HG03108 (cell line): ENCODE results near the gene SCD5.

Source experiments
- ATAC-seq: cut with Tn5 transposase; IDR thresholded peaks from one replicate; pipeline ENCODE4 v1.9.1; 2021; ENCODE audit warnings: moderate library complexity; ENCODE audit not compliant: unreplicated experiment

Gene SCD5

DNA sequence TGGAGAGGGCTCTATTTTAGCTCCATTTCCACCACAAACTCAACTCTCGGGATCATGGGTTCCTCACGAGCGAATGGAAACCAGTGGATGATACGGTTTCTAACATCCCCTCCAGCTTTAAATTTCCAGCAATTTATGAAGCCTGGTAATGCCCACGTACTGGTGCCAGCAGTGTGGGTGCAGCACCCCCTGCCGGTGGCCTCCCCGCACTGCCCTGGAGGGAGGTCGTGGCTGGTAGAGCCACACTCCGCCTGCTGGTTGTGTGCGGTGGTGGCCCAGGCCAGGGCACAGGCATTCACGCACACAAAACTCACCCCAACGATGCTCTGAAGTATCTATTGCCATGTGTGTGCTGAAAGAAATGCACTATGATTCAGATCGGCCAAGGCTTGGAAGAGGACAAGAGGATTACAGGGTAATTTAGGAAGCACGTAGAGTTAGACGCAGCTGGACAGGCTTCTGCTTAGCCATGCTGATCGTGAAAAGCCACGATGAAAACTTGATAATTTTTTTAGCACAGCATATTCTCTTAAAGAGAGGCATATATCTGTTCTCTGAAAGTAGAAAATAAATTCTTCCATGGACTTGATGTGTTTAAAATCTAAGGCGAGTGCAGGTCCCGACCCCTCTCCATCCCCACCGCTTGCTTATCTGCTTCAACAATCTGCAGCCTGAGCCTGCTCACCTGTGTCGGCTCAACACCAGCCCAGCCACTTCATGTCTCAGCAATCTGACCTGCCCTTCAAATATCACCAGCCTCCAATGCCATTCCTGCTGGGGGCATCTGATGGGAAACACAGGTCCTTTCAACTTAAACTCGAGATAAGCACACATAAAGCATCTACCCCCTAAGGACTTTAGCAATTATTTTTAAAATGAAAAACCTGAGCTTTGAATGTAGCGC, 59.1 kb downstream of the SCD5 start:
- peak; percentile 98 for ATAC-seq

DNA sequence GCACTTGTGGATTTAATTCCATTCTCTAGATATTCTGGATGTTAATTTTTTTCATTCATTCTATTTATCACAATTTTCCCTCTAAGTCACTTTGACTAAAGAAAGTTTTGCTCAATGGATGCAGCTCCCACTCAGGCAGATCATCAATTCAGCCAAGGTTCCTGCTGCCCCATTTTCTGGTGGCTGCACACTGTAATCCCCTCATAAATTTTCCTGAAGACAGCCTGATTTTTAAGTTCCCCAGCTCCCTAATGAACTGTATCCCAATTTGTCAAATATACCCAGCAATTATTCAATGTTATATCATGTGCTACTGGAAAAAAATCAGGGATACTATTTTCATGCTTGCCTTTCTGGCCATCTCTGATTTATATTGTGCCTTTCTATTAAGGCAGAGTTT, 61.2 kb downstream of the SCD5 start:
- no peak for ATAC-seq

DNA sequence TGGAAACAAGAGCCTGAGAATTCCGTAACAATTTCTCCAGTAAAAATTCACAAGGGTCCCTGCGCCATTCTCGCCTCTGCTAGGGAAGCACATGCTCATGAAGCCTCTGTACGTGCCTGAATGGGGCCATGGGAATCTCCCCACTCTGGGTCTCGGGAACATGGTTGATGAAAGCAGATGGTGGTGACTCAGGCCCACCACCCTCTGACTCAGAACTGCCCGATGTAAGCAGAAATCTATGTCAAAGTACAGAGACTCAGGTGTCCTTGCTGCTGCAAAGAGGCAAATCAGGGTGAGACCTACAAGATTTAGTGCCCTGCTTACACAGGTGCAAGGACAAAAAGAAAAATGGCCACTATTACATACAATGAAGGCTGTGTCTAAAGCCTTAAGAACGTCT, 65.0 kb downstream of the SCD5 start:
- no peak for ATAC-seq

DNA sequence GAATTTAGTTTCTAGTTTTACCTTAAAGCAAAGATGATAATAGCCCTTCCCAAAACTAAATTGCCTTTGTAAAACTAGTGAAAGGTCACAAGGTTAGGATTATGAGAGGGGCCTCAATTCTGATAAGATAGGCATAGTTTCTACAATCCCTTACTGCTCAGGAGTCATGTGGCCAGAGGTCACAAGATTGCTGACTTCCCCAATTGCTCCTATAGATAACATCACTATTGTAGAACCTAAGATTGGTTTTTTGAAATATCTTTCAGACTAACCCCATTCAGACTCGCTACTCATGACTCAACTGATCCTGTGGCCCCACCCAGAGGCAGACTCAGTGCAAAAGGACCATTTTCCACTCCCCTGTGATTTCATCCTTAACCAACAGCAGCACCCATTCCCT, 70.3 kb downstream of the SCD5 start:
- no peak for ATAC-seq

DNA sequence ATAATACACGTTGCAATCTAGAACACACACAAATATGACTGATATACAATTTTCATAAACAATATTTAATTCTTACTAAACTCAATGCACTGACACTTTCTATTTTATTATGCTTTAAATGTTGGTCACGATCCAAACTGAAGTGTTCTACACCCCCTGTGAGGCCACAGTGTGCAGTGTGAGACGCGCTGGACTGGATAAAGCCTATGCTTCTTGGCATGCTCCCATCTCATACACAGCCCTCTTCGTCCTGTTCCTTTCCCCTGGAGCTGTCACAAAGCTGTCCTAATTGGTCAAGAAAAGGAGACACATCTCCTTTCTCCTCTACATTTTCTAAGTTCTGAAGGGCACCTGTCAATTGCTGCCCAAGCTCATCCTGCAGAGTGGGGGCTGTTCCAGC, 72.0 kb downstream of the SCD5 start:
- no peak for ATAC-seq

DNA sequence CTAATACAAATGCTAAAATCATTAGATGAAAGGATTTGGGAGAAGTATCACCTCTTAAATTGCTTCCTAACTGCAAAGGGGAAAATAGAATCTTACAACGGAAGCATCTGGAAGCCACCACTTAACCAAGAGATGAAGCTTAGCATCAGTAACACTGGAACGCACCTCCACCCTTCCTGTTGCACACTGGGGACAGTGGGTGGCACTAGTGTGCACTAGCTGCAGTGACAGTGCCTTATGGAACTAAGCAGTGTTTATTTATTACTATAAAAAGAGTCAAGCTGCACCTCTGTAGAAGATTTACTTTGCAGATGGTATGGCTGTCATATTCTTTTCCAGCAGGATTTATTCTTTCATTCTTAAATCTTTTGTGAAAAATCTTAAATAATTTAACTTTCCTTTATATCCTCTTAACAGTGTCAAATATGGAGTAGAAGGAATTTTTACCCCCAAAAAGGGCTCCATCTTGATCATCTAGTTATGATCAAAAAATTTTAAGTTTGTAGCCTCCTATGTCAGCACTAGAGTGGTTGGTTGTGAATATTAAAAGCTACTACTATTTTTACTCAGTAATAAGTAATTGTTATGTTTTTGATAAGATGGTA, 76.7 kb downstream of the SCD5 start:
- no peak for ATAC-seq

DNA sequence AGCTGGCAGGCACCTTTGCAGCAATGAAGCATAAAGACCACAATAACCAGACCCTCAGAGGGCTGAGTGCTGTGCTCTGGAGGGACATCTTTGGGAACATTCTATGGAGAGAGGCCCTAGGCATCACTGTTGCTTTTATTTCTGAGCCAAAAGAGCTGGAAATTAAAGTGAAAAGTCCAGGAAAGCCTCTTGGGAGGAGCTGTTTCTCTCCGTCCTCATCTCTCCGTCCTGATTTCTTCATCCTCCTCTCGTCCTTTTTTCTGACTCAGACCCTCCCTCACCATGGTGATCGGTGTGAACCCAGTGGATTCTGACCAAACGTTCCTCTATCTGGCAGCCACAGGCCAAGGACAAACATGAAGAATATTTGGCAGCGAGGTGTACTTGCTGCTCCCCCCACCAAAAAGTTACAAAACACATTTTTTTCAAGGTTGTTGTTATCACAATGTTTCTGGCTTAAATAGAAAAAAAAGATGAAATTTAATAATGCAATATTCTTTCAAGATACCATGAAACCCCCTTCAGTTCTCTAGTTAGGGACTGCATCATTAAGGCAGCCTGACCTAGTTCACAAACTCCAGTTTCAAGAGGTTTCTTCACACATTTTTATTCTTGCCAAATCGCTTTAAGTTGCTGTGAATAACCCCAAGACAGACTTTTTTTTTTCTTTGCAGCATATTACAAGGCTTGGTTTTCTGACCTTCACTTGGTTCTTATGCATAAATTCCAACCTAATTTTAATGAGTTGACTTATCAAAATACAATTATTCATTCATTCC, 80.2 kb downstream of the SCD5 start:
- no peak for ATAC-seq

DNA sequence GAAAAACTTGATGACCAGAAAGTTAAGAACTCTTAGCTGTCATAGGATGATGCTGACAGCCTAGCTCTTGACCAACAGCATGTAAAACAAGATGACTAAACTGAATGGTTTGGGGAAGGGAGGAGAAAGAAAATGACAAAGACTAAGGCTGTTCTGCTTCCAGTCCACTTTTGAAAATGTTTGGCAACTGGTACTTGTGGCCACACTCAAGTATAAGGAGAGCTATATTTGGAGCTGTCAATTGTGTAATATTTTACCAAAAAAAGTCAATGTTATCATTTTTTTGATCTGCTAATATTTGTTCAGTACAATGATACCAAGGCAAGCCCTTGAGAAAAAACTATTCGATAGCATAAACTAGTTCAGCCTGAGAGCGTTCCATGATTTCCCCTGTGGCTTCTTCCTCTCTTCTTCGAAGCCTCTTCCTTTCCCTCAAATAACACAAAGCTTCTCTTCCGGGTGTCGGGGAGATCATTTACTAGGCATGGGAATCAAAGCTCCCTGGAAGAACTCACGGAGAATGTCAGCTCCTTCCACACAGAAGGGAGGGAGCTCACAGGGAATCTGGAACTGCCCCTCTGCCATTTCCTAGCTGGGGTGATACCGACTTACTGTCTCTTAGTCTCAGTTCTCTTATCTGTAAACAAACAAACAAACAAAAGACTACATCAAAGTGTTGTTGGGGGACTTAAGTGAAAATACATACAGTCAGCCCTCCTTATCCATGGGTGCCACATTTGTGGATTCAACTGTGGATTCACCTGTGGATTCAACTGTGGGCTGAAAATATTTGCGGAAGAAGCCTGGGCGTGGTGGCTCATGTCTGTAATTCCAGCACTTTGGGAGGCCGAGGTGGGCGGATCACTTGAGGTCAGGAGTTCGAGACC, 82.6 kb downstream of the SCD5 start:
- ATAC-seq: no peak

DNA sequence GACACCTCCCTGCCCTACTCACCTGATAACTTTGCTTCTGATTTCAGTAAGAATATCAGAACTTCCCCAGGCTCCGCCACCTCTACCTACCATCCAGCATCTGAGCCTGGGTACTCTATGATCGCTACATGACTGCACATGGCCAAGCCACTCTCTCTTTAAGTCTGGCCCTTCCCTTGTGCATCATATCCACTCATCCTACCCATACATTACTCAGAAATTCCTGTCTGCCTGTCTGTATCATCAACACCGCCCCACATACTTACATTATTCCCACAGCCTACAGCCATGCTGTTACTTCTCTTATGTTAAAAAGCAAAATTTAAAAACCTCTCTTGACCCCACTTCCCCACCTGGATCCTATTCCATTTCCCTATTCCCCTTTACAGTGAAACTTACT, 84.7 kb downstream of the SCD5 start:
- ATAC-seq: no peak

DNA sequence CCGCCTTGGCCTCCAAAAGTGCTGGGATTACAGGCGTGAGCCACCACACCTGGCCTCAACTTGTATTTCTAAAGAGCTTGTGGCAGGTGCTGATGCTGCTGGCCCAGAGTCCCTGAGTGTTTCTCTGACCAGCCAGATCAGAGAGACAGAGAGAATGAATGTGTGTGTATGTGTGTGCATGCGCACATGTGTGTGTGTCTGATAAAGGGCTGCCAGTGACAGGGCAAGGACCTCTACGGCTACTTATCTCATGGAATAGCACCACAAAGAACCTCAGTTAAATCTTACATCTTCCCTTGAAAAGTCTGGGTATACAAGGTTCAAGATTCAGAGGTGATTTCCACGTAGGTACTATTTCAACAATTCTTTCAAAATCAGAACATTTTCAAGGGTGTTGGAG, 86.0 kb downstream of the SCD5 start:
- ATAC-seq: no peak

DNA sequence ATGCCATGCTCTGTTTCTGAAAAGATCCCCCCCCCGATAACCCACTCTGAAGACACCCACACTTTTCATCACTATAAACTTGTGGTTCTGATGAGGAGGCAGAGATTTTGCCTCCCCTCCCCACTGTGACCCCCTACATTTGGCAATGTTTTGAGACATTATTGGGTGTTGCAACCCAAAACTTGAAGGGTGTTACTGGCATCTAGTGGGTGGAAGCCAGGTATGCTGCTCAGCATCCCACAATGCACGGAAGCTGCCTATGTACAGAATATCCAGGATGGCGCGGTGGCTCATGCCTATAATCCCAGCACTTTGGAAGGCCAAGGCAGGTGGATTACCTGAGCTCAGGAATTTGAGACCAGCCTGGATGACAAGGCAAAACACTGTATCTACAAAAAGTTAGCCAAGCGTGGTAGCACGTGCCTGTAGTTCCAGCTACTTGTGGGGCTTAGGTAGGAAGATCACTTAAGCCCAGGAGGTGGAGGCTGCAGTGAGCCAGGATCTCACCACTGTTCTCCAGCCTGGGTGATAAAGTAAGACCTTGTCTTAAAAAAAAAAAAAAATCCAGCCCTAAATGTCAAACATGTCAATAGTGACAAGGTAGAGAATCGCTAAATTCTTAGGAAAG, 87.3 kb downstream of the SCD5 start:
- ATAC-seq: no peak

DNA sequence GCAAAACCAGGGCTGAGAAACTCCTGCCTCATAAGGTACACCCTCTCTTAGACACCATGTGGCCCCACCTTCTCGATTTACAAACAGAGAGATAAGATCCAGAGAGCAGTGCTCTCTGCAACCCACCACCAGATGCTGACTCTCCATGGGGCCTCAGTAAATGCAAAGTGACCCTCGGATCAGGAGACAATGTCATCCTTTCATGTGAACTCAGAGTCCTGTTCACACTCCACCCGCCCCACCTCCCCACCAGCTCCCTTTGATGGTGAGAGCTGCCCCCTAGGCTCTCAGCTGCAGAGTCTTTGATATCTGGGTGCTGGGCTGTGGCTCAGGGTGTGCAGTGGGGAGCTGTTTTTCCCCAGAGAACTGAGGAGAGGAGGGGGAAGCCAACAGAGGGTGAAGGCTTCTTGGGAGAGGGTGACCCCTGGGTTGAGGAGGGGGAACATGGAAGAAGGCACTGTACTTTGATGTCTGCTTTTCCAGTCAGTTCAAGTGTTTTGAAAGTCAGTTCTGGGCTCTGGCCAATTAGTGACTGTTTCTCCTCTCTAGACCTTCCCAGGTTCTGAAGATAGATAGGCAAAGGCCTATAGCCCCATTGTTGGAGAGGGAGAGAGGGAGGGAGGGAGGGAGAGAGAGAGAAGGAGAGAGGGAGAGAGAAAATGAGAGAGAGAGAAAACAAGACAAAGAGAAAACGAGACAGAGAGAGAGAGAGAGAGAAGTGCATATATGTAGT, 88.2 kb downstream of the SCD5 start:
- no peak for ATAC-seq

DNA sequence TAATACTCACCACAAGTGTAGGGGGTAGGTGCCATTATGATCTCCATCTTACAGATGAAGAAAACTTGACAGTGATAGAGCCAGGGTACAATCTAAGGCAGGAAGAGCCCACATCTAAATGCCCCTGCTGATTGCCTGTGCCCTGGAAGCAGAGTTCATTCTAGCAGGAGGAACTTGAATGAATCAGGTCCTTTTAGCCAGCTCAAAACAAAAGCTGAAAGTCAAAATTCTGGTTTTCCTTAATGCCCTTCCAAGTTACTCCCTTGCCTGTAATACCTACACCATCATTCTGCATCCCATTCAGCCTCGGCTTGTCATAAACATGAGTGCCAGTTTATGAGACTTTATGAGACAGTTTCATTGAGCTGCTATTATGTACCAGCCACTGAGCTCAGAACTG, 89.6 kb downstream of the SCD5 start:
- ATAC-seq: no peak

DNA sequence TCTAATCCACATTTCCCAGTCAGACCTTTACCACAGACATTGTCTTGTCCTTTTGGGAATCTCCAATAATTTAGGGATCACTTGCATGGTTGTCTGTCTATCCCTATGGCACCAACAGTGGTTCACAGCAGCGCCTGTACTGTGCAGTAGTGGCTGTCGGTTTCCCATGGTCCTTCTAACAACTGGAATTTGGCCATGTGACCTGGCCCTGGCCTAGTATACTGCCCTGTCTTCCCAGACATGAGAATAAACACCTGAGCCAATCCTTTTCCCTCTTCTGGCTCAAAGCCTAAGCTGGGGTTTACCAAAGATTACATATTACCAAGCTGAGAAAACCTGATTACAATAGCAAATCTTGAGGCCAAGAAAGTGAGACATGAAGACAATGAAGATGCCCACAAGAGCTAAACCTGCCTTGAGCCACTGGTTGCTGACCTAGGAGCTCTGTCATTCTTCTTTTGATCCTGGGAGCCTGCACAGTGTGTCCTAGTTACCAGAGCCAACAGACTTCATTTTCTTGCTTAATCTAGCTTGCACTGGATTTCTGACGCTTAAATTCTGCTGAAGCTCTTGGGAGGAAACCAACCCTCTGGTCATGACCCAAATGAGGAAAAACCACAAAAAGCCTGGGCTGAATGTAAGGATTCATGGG, 92.1 kb downstream of the SCD5 start:
- no peak for ATAC-seq

DNA sequence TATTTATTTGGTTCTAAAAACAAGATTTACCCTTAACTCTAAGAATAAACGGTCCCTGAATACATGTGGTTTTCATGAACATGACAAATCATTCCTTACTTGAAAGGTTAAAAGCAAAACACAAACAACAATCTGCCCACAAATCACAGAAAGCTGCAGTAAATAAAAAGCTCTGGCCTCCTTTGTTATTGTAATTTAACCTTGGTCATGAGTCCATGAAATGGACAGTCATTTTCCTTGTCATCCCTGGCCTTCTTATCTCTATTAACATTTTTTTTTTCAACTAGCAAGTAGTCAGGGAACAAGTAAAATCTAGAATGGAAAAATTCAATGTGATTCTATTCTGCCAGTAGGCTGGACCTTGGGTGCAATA, 92.7 kb downstream of the SCD5 start:
- no peak for ATAC-seq

DNA sequence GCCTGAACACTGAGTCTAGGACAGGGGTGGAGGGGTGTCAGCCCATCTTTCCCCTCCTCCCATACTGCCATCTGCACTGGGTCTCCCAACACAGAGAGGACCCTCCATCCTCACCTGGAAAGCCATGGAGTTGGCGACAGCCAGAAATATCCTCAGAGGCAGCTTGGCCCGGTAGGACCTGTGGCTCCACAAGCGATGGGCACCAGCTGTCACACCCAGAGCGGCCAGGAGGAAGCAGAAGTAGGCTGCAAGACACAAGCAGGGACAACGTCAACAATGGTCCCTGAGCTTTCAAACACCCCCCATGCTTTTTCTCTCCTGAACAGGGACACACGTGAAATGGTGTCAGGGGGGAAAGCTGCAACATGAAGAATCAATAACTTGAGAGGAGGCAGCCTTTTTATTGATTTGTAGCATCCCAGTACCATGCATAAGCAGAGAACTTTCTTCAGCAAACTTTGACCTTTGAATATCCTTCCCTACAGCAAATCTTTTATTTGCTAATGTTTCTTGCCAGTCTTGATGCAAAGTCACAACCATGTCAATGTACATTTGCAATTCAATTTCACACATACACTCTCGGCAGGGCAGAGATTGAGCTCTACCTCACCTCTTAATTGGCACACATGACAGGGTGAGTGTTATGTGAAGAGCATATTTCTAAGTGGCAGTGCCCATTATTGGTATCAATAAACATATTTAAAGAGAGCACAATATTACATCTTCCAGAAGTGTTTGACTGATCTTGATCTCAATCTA, 93.2 kb downstream of the SCD5 start:
- no peak for ATAC-seq

DNA sequence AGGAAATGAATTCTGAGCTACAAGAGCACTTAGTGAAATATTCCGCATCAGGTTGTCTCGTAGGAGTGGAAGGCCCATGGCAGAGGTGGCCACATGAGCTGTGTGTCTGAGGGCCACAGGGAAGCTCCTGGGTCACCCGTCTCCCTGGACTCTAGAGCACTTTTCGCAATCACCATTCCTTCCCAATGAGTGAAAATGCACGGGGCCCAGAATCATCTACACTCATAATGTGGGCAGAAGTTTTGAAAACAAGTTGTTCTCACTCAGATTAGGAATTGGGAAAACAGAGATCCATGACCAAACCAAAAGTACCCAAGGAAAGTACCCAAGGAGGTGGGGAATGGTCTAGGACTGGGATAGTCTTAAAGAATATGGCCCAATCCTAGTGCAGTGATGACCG, 94.4 kb downstream of the SCD5 start:
- no peak for ATAC-seq

DNA sequence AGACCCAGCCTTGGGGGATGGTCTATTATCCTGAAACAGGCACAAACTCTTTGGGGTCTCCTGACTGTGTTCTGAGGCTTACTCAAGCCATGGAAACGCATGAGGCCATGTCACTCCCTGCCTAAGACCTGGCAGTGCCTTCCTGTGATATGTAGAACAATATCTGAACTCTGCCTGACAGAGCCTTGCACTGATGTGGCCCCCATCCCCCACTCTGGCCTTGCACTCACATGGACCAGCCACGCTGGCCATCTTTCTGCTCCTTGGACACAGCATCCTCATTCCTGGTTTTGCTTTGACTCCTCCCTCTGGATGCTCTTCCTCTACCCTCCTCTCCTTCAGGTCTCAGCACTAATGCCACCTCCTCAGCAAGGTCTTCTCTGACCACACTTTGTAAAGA, 100.2 kb downstream of the SCD5 start:
- no peak for ATAC-seq

DNA sequence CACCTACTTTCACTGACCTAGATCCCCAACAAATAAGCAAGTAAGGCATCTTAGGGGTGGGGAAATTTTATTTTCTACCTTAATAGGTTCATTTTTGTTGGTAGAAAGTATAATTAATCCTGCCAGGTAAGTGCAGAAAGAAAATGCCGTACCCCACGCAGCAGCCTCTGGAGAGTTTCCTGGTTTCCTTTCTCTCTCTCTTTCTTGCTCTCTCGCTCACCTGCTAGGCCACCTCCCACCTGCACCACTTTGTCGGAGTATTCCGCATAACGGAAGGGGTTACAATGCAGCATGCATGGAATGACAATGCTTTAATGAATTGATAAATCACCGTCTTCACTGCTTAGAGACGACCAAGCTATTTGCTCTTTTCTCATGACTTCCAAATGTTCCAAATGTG, 101.0 kb downstream of the SCD5 start:
- ATAC-seq: no peak
